IPS-20b (cell line): ENCODE results near the gene CNN2.
A peak's percentile ranks its signal among the peaks of the same experiment; 100 is the strongest.

Experiments
- H3K27ac ChIP-seq: one replicate; pipeline ENCODE4 v1.5.1; 2013; ENCODE audit warnings: low read length
- H3K27me3 ChIP-seq: 2 replicates; pipeline ENCODE4 v1.6.1; 2013; ENCODE audit warnings: mild to moderate bottlenecking, low read length, inconsistent platforms; ENCODE audit not compliant: insufficient read depth
- H3K36me3 ChIP-seq: 2 replicates; pipeline ENCODE4 v1.6.1; 2013; ENCODE audit warnings: low read depth, mild to moderate bottlenecking, inconsistent platforms, low read length, moderate library complexity; ENCODE audit not compliant: insufficient read depth
- H3K4me1 ChIP-seq: 2 replicates; pipeline ENCODE4 v1.6.1; 2013; ENCODE audit warnings: mild to moderate bottlenecking, control low read depth, inconsistent platforms, low read length, moderate library complexity; ENCODE audit not compliant: insufficient read depth
- H3K4me3 ChIP-seq: 2 replicates; pipeline ENCODE4 v1.5.1; 2013; ENCODE audit warnings: mild to moderate bottlenecking, low read length, inconsistent platforms
- H3K9ac ChIP-seq: 2 replicates; pipeline ENCODE4 v1.6.1; 2013; ENCODE audit warnings: low read depth, mild to moderate bottlenecking, inconsistent platforms, low read length, moderate library complexity
- H3K9me3 ChIP-seq: 2 replicates; pipeline ENCODE4 v1.6.1; 2013; ENCODE audit warnings: mild to moderate bottlenecking, low read depth, low read length, inconsistent platforms; ENCODE audit not compliant: insufficient read depth

Gene CNN2

DNA sequence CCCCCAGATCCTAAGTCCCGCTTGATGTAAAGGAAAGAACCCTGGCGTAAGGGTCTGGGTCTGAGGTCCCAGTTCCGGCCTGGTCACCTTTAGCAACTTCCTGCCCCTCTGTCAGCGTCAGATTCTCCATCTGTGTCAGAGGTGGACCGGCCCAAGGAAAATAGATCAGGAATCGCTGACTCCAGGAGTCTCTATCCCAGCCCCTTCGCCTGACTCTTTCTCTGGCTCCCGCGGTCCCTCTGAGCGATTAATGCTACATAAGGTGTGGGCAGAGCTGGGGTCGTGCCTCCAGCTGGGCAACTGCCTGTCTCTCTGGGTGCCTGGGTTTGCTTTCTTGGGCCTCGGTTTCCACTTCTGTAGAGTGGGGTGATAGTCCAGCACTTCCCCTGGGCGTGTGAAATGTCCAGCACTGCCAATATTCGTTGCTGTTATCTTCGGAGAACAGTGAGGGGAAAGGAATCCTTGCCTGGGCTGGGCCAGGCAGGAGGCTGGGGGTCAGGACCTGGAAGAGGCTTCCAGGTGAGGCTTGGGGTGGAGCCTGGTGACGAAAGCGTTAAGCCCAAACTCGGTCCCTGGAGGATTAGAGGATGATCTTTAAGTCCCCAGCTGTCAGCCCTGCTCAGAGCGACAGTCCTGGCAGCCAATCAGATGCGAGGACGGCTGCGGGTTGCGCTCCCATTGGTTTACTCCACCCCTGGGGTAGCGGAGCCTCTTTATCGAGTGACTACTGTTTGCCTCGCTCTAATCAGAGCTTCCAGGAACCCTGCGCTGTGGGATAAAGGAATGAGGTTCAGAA, 14.3 kb downstream of the CNN2 start:
- Histone ChIP-seq H3K27ac (no peak overlapping the region), H3K36me3 (peaks cover 32% of the 10 kb centered on the region), H3K4me3 (peak overlapping the region; percentile 90), H3K9me3 (no peaks in the 10 kb centered on the region), H3K27me3 (no peaks in the 10 kb centered on the region), H3K9ac (peak overlapping the region; percentile 80; the same call in 1 of the 2 replicates), H3K4me1 (no peaks in the 10 kb centered on the region; the same call in 1 of the 2 replicates)

DNA sequence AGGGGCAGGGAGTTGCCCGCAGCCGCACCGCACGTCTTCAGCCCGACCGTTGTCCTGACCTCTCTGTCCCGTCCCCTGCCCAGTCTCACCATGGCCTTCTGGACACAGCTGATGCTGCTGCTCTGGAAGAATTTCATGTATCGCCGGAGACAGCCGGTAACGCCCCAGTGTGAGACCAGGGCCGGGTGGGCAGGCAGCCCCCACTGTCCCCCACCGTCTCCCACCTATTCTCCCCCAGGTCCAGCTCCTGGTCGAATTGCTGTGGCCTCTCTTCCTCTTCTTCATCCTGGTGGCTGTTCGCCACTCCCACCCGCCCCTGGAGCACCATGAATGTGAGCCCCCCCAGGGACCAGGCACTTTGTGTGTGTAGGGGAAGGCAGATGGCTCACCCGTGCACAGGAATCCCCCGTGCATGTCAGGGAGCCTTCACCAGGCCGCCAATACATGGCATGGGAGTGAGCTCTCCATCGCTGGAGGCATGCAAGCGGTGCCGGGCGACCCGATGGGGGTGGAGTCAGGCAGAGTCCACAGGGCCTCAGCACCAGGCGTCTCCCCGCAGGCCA, 14.9 kb downstream of the CNN2 start:
- no peaks in the 10 kb centered on the region; the same call in 1 of the 2 replicates for H3K4me1 ChIP-seq
- H3K36me3 ChIP-seq, result peaks cover 25% of the 10 kb centered on the region
- no peak overlapping the region for H3K9ac ChIP-seq
- peak overlapping the region; percentile 90 for H3K4me3 ChIP-seq
- H3K27me3 ChIP-seq, result no peaks in the 10 kb centered on the region
- H3K27ac ChIP-seq, result no peak overlapping the region
- no peaks in the 10 kb centered on the region for H3K9me3 ChIP-seq

DNA sequence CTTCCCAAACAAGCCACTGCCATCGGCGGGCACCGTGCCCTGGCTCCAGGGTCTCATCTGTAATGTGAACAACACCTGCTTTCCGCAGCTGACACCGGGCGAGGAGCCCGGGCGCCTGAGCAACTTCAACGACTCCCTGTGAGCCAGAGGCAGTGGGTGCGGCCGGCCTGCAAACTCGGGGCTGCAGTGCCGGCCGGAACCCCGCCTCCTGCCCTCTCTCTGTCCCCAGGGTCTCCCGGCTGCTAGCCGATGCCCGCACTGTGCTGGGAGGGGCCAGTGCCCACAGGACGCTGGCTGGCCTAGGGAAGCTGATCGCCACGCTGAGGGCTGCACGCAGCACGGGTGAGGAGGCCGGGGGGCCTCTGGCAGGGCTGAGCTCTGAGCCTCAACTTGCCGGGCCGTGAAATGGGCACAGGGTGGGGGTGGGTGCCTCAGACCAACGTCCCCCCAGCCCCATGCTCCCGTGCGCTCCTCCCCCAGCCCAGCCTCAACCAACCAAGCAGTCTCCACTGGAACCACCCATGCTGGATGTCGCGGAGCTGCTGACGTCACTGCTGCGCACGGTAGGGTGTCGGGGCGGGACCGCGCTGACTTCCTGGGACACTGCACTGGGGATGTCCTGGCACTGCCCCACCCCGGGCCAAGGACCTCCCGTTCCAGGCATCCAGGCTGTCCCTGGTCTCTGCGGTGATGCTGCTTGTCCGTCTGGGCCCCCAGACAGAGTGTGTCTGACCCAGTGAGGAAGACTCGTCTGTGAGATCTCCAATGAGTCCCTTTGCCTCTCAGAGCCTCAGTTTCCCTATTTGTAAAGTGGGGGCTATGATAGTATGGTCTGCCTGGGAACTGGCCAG, 15.7 kb downstream of the CNN2 start:
- Histone ChIP-seq H3K27me3 (no peaks in the 10 kb centered on the region), H3K27ac (no peak overlapping the region), H3K9ac (no peak overlapping the region), H3K4me1 (no peaks in the 10 kb centered on the region; the same call in 1 of the 2 replicates), H3K4me3 (no peak overlapping the region), H3K36me3 (peaks cover 20% of the 10 kb centered on the region), H3K9me3 (no peaks in the 10 kb centered on the region)

DNA sequence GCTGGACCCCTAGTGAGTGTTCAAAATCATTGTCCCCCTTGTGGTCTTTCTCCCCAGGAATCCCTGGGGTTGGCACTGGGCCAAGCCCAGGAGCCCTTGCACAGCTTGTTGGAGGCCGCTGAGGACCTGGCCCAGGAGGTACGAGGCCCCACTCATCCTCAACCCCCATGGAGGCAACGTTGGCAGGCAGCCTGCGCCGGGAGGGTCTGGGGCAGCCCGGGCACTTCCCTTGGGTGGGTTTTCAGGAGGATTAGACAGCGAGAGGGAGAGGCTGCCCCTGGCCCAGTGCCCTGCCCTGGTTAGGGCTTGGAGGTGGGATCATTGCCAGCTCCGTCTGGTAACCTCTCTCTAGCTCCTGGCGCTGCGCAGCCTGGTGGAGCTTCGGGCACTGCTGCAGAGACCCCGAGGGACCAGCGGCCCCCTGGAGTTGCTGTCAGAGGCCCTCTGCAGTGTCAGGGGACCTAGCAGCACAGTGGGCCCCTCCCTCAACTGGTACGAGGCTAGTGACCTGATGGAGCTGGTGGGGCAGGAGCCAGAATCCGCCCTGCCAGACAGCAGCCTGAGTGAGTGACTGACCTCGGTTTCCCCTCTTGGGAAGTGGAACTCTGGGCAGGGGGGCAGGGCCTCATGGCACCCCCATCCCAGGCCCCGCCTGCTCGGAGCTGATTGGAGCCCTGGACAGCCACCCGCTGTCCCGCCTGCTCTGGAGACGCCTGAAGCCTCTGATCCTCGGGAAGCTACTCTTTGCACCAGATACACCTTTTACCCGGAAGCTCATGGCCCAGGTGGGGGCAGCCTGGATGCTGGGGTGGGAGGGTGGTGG, 16.5 kb downstream of the CNN2 start:
- Histone ChIP-seq H3K27me3 (no peaks in the 10 kb centered on the region), H3K4me3 (no peak overlapping the region), H3K36me3 (peaks cover 12% of the 10 kb centered on the region), H3K9ac (no peak overlapping the region), H3K9me3 (no peaks in the 10 kb centered on the region), H3K27ac (no peak overlapping the region), H3K4me1 (no peaks in the 10 kb centered on the region; the same call in 1 of the 2 replicates)

DNA sequence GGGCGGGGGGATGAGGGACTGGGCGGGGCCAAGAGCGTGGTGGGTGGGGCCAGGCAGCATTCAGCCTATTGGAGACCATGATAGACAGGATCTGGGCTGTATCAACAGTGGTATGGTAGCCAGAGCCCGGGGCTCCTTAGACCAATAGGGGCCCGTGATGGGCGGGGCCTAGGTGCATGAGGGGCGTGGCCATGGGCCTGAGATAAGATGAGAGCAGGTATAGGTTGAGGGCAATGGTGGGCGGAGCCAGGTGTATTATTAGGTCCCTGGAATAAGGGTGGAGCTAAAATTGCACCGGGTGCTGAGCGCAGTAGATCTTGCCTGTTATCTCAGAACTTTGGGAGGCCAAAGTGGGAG, 18.8 kb downstream of the CNN2 start:
- Histone ChIP-seq H3K36me3 (no peaks in the 10 kb centered on the region), H3K9ac (no peak overlapping the region), H3K4me1 (no peaks in the 10 kb centered on the region; the same call in 1 of the 2 replicates), H3K4me3 (no peak overlapping the region), H3K27ac (no peak overlapping the region), H3K9me3 (no peaks in the 10 kb centered on the region), H3K27me3 (no peaks in the 10 kb centered on the region)

DNA sequence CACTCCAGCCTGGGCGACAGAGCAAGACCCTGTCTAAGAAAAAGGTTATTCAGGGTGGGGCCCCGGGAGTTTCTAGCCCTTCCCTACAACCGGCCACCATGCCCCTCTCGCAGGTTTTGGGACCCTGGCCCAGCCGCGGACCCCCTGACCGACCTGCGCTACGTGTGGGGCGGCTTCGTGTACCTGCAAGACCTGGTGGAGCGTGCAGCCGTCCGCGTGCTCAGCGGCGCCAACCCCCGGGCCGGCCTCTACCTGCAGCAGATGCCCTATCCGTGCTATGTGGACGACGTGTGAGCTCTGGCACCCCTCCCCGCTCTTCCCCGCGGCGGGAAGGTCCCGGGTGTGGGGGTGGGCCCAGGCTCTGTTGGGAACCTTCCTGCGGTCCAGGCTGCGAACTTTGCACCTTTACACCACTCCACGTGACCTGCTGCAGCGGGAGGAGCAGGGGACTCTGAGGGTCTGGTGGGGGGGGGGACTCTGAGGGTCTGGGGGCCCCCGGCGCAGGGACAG, 19.8 kb downstream of the CNN2 start:
- no peaks in the 10 kb centered on the region for H3K27me3 ChIP-seq
- no peak overlapping the region for H3K9ac ChIP-seq
- no peaks in the 10 kb centered on the region for H3K4me1 ChIP-seq
- H3K4me3 ChIP-seq, result no peak overlapping the region
- no peak overlapping the region for H3K27ac ChIP-seq
- no peaks in the 10 kb centered on the region for H3K9me3 ChIP-seq
- no peaks in the 10 kb centered on the region for H3K36me3 ChIP-seq

DNA sequence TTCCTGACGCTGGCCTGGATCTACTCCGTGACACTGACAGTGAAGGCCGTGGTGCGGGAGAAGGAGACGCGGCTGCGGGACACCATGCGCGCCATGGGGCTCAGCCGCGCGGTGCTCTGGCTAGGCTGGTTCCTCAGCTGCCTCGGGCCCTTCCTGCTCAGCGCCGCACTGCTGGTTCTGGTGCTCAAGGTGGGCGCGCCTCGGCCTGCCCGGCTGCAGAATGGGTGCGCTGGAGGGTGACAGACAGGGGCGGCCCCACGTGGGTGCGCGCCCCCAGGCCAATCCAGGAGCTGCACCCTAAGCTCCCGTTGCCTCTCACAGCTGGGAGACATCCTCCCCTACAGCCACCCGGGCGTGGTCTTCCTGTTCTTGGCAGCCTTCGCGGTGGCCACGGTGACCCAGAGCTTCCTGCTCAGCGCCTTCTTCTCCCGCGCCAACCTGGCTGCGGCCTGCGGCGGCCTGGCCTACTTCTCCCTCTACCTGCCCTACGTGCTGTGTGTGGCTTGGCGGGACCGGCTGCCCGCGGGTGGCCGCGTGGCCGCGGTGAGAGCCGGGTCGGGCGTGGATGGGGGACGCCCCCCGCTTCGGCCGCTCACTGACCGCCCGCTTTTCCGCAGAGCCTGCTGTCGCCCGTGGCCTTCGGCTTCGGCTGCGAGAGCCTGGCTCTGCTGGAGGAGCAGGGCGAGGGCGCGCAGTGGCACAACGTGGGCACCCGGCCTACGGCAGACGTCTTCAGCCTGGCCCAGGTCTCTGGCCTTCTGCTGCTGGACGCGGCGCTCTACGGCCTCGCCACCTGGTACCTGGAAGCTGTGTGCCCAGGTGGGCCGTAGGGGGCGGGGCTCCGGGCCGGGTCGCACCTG, 20.7 kb downstream of the CNN2 start:
- no peak overlapping the region for H3K27ac ChIP-seq
- H3K27me3 ChIP-seq, result no peaks in the 10 kb centered on the region
- no peaks in the 10 kb centered on the region for H3K4me1 ChIP-seq
- H3K36me3 ChIP-seq, result no peaks in the 10 kb centered on the region
- no peak overlapping the region for H3K4me3 ChIP-seq
- no peak overlapping the region for H3K9ac ChIP-seq
- H3K9me3 ChIP-seq, result no peaks in the 10 kb centered on the region

DNA sequence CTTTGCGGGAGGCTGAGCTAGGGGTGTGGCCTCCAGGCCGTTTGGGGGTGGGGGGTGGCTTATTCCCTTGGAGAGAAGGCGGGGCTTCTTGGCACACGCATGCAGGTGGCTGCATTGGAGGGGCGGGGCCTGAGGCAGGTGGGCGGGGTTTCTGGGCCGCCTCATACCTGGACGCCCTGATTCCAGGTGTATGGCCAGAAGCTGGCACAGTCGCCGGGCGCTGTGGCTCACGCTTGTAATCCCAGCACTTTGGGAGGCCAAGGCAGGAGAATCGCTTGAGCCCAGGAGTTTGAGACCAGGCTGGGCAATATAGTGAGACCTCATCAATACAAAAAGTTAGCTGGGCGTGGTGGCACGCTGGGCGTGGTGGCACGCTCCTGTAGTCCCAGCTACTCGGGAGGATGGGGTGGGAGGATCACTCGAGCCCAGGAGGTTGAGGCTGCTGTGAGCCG, 21.3 kb downstream of the CNN2 start:
- H3K27ac ChIP-seq, result no peak overlapping the region
- no peaks in the 10 kb centered on the region for H3K27me3 ChIP-seq
- no peaks in the 10 kb centered on the region for H3K4me1 ChIP-seq
- H3K4me3 ChIP-seq, result no peak overlapping the region
- H3K36me3 ChIP-seq, result no peaks in the 10 kb centered on the region
- H3K9me3 ChIP-seq, result no peaks in the 10 kb centered on the region
- no peak overlapping the region for H3K9ac ChIP-seq

DNA sequence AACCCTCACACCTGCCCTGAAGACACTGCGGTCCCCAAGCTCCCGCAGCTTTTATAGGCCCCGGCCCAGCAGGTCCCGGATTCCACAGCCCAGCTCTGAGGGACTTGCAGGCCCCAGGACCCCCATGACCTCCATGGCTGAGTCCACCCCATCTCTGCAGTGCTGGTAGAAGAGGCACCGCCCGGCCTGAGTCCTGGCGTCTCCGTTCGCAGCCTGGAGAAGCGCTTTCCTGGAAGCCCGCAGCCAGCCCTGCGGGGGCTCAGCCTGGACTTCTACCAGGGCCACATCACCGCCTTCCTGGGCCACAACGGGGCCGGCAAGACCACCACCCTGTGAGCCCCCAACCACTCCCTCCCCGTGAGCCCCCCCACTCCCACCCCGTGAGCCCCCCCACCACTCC, 22.7 kb downstream of the CNN2 start:
- H3K27me3 ChIP-seq, result no peaks in the 10 kb centered on the region
- H3K27ac ChIP-seq, result no peak overlapping the region
- no peak overlapping the region for H3K9ac ChIP-seq
- H3K9me3 ChIP-seq, result no peaks in the 10 kb centered on the region
- H3K4me3 ChIP-seq, result no peak overlapping the region
- H3K36me3 ChIP-seq, result no peaks in the 10 kb centered on the region
- H3K4me1 ChIP-seq, result no peaks in the 10 kb centered on the region

DNA sequence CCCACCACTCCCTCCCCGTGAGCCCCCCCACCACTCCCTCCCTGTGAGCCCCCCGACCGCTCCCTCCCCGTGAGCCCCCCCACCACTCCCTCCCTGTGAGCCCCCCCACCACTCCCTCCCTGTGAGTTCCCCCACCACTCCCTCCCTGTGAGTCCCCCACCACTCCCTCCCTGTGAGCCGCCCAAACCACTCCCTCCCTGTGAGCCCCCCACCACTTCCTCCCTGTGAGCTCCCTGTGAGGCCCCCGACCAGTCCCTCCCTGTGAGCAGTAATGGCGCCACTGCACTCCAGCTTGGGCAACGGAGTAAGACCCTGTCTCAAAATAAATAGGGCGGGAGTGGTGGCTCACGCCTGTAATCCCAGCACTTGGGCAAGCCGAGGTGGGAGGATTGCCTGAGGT, 23.4 kb downstream of the CNN2 start:
- H3K9ac ChIP-seq, result no peak overlapping the region

More for the DNA sequence above, 23.4 kb downstream of the CNN2 start:
- no peaks in the 10 kb centered on the region for H3K9me3 ChIP-seq
- H3K4me3 ChIP-seq, result no peak overlapping the region
- H3K36me3 ChIP-seq, result no peaks in the 10 kb centered on the region
- no peaks in the 10 kb centered on the region for H3K27me3 ChIP-seq
- no peak overlapping the region for H3K27ac ChIP-seq
- no peaks in the 10 kb centered on the region for H3K4me1 ChIP-seq
